HCT116 (cell line): ENCODE data around the gene CES4A.

Experiments used
- EZH2 ChIP-seq: fragments of 200-600 bp; sonication (generic); IDR thresholded peaks from 2 replicates; pipeline ENCODE4 v1.6.1; 2017; ENCODE audit warnings: antibody characterized with exemption, mixed run types
- POLR2A ChIP-seq: IDR thresholded peaks from 2 replicates; pipeline ENCODE4 v1.7.0; 2011; ENCODE audit warnings: borderline replicate concordance; ENCODE audit not compliant: insufficient read depth, insufficient read length; ENCODE audit errors: extremely low read depth
- SIN3A ChIP-seq: IDR thresholded peaks from 2 replicates; pipeline ENCODE4 v1.6.1; 2012; ENCODE audit warnings: low read depth
- ZBTB33 ChIP-seq: IDR thresholded peaks from 2 replicates; pipeline ENCODE4 v1.6.1; 2011; ENCODE audit warnings: mild to moderate bottlenecking, low read length, moderate library complexity; ENCODE audit not compliant: insufficient replicate concordance; ENCODE audit errors: extremely low read depth

GRCh38 chr16:66976746-66977145, 11.6 kb upstream of the CES4A start:
- TF ChIP-seq EZH2 (no peak), SIN3A (no peak), ZBTB33 (no peak), POLR2A (no peak)
